Measurements from ENCODE around the gene CLPTM1.

Gene CLPTM1

DNA sequence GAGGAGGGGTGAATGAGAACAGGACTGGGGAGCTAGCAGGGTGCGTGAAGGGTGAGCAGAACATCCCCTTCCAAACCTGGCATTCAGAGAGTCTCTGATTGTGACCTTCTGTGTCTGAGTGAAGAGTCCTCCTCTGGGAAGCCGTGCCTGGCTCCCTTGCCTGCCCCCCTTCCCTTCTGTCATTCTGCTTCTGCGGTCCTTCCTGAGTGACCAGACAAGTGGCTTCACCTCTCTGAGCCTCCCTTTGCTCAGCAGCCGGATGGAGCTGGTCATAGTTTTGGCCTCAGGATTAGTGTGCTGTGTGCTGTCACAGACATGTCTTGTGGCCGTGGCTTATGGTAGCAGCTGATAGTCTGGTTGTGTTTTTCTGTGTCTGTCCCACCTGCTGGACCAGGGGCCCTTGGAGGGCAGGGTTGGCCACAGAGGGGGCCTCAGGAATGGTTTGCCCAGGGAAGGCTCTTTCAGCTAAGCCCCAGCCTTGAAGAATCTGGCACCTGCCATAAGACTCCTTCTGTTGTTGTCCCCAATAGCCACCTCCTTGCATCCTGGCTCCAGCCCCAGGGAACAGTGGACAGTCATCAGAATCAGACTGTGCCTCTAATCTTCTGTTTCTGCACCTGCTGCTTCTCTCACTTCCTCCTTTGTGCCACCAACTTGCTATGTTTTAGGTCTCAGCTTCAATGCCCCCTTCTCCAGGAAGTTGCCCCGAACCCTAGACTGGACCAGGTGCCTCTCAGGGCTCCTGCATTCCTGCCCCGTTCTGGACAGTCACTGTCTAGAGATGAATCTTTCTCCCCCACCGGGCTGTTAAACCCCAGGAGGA lies 5.9 kb downstream of the CLPTM1 start:
- Histone ChIP-seq H3K36me3 (ENCODE audit: insufficient read depth, low read length) (peaks cover 24% of the 10 kb centered on the region), H3K4me1 (ENCODE audit: insufficient read depth, low read length, severe bottlenecking) (peaks cover 58% of the 10 kb centered on the region), H3K4me3 (ENCODE audit: low read depth, low read length, poor library complexity, severe bottlenecking) (peak overlapping the region; percentile 3), H3K79me2 (ENCODE audit: insufficient read depth, low read length) (peaks cover 43% of the 10 kb centered on the region), H3K4me2 (ENCODE audit: low read length) (peak overlapping the region; percentile 45), H3K27ac (ENCODE audit: low read depth, low read length, poor library complexity, severe bottlenecking) (peak overlapping the region; percentile 84), H3K9me3 (ENCODE audit: low read length) (no peaks in the 10 kb centered on the region), H2AFZ (ENCODE audit: low read length) (no peak overlapping the region), H3K9me2 (ENCODE audit: low read depth, low read length) (no peaks in the 10 kb centered on the region), H3F3A (ENCODE audit: insufficient read depth, low read length) (no peaks in the 10 kb centered on the region), H3K27me3 (ENCODE audit: insufficient read depth, low read length) (no peaks in the 10 kb centered on the region), H3K9ac (ENCODE audit: low read length) (peak overlapping the region; percentile 14; the same call in 1 of the 2 replicates), H4K20me1 (ENCODE audit: insufficient read depth, low read length) (no peaks in the 10 kb centered on the region)
- TF ChIP-seq, protein P1, sequence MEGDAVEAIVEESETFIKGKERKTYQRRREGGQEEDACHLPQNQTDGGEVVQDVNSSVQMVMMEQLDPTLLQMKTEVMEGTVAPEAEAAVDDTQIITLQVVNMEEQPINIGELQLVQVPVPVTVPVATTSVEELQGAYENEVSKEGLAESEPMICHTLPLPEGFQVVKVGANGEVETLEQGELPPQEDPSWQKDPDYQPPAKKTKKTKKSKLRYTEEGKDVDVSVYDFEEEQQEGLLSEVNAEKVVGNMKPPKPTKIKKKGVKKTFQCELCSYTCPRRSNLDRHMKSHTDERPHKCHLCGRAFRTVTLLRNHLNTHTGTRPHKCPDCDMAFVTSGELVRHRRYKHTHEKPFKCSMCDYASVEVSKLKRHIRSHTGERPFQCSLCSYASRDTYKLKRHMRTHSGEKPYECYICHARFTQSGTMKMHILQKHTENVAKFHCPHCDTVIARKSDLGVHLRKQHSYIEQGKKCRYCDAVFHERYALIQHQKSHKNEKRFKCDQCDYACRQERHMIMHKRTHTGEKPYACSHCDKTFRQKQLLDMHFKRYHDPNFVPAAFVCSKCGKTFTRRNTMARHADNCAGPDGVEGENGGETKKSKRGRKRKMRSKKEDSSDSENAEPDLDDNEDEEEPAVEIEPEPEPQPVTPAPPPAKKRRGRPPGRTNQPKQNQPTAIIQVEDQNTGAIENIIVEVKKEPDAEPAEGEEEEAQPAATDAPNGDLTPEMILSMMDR (IDR thresholded peaks at IDR 0.05; ENCODE audit: low read length) = no peak
- no peak for TF ChIP-seq EZH2 (IDR thresholded peaks at IDR 0.05; ENCODE audit: borderline replicate concordance, low read length)

DNA sequence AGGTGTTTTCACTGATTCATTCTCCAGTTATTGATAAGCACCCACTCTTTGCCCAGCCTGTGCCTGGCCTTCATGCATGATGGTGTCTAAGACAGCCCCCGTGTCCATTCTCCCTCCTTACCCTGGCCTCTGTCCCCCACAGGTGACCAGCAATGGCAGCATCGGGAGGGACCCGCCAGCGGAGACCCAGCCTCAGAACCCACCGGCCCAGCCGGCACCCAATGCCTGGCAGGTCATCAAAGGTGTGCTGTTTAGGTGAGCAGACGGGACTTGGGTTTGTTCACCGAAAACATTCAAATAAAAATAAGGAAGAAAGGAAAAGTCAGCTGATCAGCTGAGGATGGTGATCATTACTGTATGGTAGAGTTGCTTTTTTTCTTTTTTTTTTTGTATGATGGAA lies 6.6 kb downstream of the CLPTM1 start:
- Histone ChIP-seq H2AFZ (ENCODE audit: low read length) (no peak overlapping the region), H3K79me2 (ENCODE audit: insufficient read depth, low read length) (peaks cover 36% of the 10 kb centered on the region), H3K4me1 (ENCODE audit: insufficient read depth, low read length, severe bottlenecking) (peaks cover 51% of the 10 kb centered on the region), H3K4me2 (ENCODE audit: low read length) (peak overlapping the region; percentile 45; the same call in 1 of the 2 replicates), H3K4me3 (ENCODE audit: low read depth, low read length, poor library complexity, severe bottlenecking) (no peak overlapping the region), H3K27ac (ENCODE audit: low read depth, low read length, poor library complexity, severe bottlenecking) (peak overlapping the region; percentile 84), H4K20me1 (ENCODE audit: insufficient read depth, low read length) (no peaks in the 10 kb centered on the region), H3K9me2 (ENCODE audit: low read depth, low read length) (no peaks in the 10 kb centered on the region), H3F3A (ENCODE audit: insufficient read depth, low read length) (no peaks in the 10 kb centered on the region), H3K9me3 (ENCODE audit: low read length) (no peaks in the 10 kb centered on the region), H3K27me3 (ENCODE audit: insufficient read depth, low read length) (no peaks in the 10 kb centered on the region), H3K36me3 (ENCODE audit: insufficient read depth, low read length) (peaks cover 29% of the 10 kb centered on the region), H3K9ac (ENCODE audit: low read length) (peak overlapping the region; percentile 4; the same call in 1 of the 2 replicates)
- TF ChIP-seq, protein P1 (IDR thresholded peaks at IDR 0.05; ENCODE audit: low read length) = no peak
- no peak for TF ChIP-seq EZH2 (IDR thresholded peaks at IDR 0.05; ENCODE audit: borderline replicate concordance, low read length)

DNA sequence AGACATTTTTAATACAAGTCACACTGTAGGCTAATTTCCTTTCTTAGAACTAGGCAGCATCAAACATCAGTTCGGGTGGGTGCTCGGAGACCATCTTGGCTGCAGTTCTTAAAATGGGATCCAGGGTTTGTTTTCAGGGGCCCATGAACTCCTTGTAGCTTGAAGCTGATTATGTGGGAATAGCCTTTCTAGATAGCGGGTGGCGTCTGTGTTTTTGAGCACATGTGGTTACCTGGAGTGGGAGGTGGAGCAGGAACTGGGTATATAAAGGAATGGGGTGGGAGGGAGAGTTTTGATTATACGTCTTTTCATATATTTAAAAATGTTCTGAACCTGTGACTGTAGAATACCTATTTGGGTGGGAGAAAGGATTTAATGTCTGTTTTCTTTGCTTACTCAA lies 12.9 kb downstream of the CLPTM1 start:
- Histone ChIP-seq H3K9me2 (ENCODE audit: low read depth, low read length) (no peaks in the 10 kb centered on the region), H2AFZ (ENCODE audit: low read length) (no peak overlapping the region), H3K9ac (ENCODE audit: low read length) (no peak overlapping the region), H3K27me3 (ENCODE audit: insufficient read depth, low read length) (no peaks in the 10 kb centered on the region), H3K9me3 (ENCODE audit: low read length) (no peaks in the 10 kb centered on the region), H3K27ac (ENCODE audit: low read depth, low read length, poor library complexity, severe bottlenecking) (no peak overlapping the region), H3K79me2 (ENCODE audit: insufficient read depth, low read length) (no peaks in the 10 kb centered on the region), H3K4me2 (ENCODE audit: low read length) (no peak overlapping the region), H4K20me1 (ENCODE audit: insufficient read depth, low read length) (no peaks in the 10 kb centered on the region), H3K4me3 (ENCODE audit: low read depth, low read length, poor library complexity, severe bottlenecking) (no peak overlapping the region), H3K36me3 (ENCODE audit: insufficient read depth, low read length) (peaks cover 43% of the 10 kb centered on the region), H3K4me1 (ENCODE audit: insufficient read depth, low read length, severe bottlenecking) (peaks cover 4% of the 10 kb centered on the region), H3F3A (ENCODE audit: insufficient read depth, low read length) (no peaks in the 10 kb centered on the region)
- TF ChIP-seq, protein P1 (IDR thresholded peaks at IDR 0.05; ENCODE audit: low read length) = no peak
- TF ChIP-seq EZH2 (IDR thresholded peaks at IDR 0.05; ENCODE audit: borderline replicate concordance, low read length) = no peak

Data from OCI-LY1 (cell line).